HG02970 (cell line): ENCODE data around the gene SSH3.

Experiments
- ATAC-seq: cut with Tn5 transposase; IDR thresholded peaks from one replicate; pipeline ENCODE4 v1.9.1; 2021; ENCODE audit warnings: mild to moderate bottlenecking, moderate library complexity, moderate number of reproducible peaks; ENCODE audit not compliant: unreplicated experiment, low FRiP score

The SSH3 gene

DNA sequence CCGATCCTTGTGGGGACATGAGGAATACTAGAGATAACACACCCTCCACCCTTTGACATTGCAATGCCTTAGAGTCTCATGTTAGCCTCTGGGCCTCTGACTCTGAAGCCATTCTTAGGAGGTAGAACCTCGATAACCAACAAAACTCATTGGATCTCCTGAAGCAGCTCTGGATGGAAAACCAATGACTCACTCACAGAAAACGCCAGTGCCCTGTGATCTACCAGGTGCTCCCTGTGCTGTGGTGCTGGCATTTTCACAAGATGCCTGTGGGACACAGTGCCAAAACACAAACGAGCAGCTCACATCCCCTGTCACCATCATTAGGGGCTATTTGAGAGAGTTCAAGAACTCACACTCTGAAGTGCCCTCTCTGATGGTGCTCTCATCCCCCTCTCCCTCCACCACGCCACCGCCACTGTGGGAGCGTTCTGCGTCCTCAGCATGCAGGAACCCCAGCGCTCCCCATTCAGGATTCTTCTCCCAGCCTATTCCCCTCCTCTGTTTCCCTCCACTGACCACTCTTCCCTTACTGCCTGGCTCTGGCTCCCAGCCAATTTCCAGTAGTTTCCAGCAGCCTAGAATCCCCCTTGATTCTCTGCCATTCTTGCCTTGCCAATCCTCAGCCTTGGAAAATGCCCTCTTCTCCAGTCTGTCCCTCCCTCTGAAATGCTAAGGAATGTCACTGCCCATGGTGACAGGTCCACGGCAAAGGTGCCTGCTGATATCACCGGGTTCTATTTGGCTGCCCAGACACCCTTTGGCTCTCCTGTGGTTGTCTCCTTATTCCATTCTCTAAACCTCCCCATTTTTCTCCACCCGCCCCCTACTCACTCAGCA is 54.7 kb downstream of the SSH3 start:
- no peak for ATAC-seq
